ENCODE measurements around the gene PEX1.
"Not testable (repeated sequence)": the region's sequence is repeated elsewhere in the genome, so short reads cannot be mapped to it uniquely, and the experiment has no call there.

Gene PEX1

GRCh38 chr7:92489634-92490033 lies 38.7 kb downstream of the PEX1 start:
- no peak for TF ChIP-seq JUND (IDR thresholded peaks at IDR 0.05; ENCODE audit: low read depth)
- in situ Hi-C loops (cut with HindIII; ENCODE audit: low pct_unique_long_range_greater_than_20kb, low sequenced_read_pairs), result no loop called here
- DNase-seq (ENCODE audit: low read depth in 1 of 2, low spot score in 1 of 2), result no peak

GRCh38 chr7:92487804-92488203 lies 40.5 kb downstream of the PEX1 start:
- in situ Hi-C loops (cut with HindIII; ENCODE audit: low pct_unique_long_range_greater_than_20kb, low sequenced_read_pairs), result no loop called here
- DNase-seq (ENCODE audit: low read depth in 1 of 2, low spot score in 1 of 2), result no peak
- no peak for TF ChIP-seq JUND (IDR thresholded peaks at IDR 0.05; ENCODE audit: low read depth)

- in situ Hi-C loops (cut with HindIII; ENCODE audit: low pct_unique_long_range_greater_than_20kb, low sequenced_read_pairs), result no loop called here
- no peak for DNase-seq (ENCODE audit: low read depth in 1 of 2, low spot score in 1 of 2)
- TF ChIP-seq JUND (IDR thresholded peaks at IDR 0.05; ENCODE audit: low read depth), result no peak
Measured at GRCh38 chr7:92485974-92486373, 42.3 kb downstream of the PEX1 start.

- no peak for DNase-seq (ENCODE audit: low read depth in 1 of 2, low spot score in 1 of 2)
- in situ Hi-C loops (cut with HindIII; ENCODE audit: low pct_unique_long_range_greater_than_20kb, low sequenced_read_pairs), result no loop called here
- TF ChIP-seq JUND (IDR thresholded peaks at IDR 0.05; ENCODE audit: low read depth), result no peak
Measured at GRCh38 chr7:92485267-92485892, 42.9 kb downstream of the PEX1 start.

- in situ Hi-C loops (cut with HindIII; ENCODE audit: low pct_unique_long_range_greater_than_20kb, low sequenced_read_pairs), result not testable (repeated sequence)
Measured at GRCh38 chr7:92484226-92484625, 44.1 kb downstream of the PEX1 start.

GRCh38 chr7:92483624-92484023 lies 44.7 kb downstream of the PEX1 start:
- in situ Hi-C loops (cut with HindIII; ENCODE audit: low pct_unique_long_range_greater_than_20kb, low sequenced_read_pairs); DNase-seq (ENCODE audit: low read depth in 1 of 2, low spot score in 1 of 2): not testable (repeated sequence)

More at GRCh38 chr7:92484226-92484625, 44.1 kb downstream of the PEX1 start:
- not testable (repeated sequence) for DNase-seq (ENCODE audit: low read depth in 1 of 2, low spot score in 1 of 2)

- in situ Hi-C loops (cut with HindIII; ENCODE audit: low pct_unique_long_range_greater_than_20kb, low sequenced_read_pairs); DNase-seq (ENCODE audit: low read depth in 1 of 2, low spot score in 1 of 2): not testable (repeated sequence)
Measured at GRCh38 chr7:92479146-92479545, 49.2 kb downstream of the PEX1 start.

- in situ Hi-C loops (cut with HindIII; ENCODE audit: low pct_unique_long_range_greater_than_20kb, low sequenced_read_pairs), result no loop called here
- no peak for DNase-seq (ENCODE audit: low read depth in 1 of 2, low spot score in 1 of 2)
- no peak for TF ChIP-seq JUND (IDR thresholded peaks at IDR 0.05; ENCODE audit: low read depth)
Measured at GRCh38 chr7:92478711-92479110, 49.6 kb downstream of the PEX1 start.

- in situ Hi-C loops (cut with HindIII; ENCODE audit: low pct_unique_long_range_greater_than_20kb, low sequenced_read_pairs), result no loop called here
- no peak for TF ChIP-seq JUND (IDR thresholded peaks at IDR 0.05; ENCODE audit: low read depth)
- DNase-seq (ENCODE audit: low read depth in 1 of 2, low spot score in 1 of 2), result no peak
Measured at GRCh38 chr7:92478095-92478494, 50.2 kb downstream of the PEX1 start.

- in situ Hi-C loops (cut with HindIII; ENCODE audit: low pct_unique_long_range_greater_than_20kb, low sequenced_read_pairs); DNase-seq (ENCODE audit: low read depth in 1 of 2, low spot score in 1 of 2): not testable (repeated sequence)
Measured at GRCh38 chr7:92477681-92478080, 50.6 kb downstream of the PEX1 start, which contains the start of gene ERVW-1. Gene ERVW-1 (minus strand): TSS chr7:92477946. CDS start chr7:92470381, 7,565 bp downstream.

GRCh38 chr7:92475851-92476590 lies 52.3 kb downstream of the PEX1 start:
- in situ Hi-C loops (cut with HindIII; ENCODE audit: low pct_unique_long_range_greater_than_20kb, low sequenced_read_pairs); DNase-seq (ENCODE audit: low read depth in 1 of 2, low spot score in 1 of 2): not testable (repeated sequence)

- in situ Hi-C loops (cut with HindIII; ENCODE audit: low pct_unique_long_range_greater_than_20kb, low sequenced_read_pairs); DNase-seq (ENCODE audit: low read depth in 1 of 2, low spot score in 1 of 2): not testable (repeated sequence)
Measured at GRCh38 chr7:92475261-92475770, 53.0 kb downstream of the PEX1 start.

GRCh38 chr7:92473989-92474388 lies 54.3 kb downstream of the PEX1 start:
- peak in 1 of 2 experiments; percentile 54 for DNase-seq (ENCODE audit: low read depth in 1 of 2, low spot score in 1 of 2)
- in situ Hi-C loops (cut with HindIII; ENCODE audit: low pct_unique_long_range_greater_than_20kb, low sequenced_read_pairs), result not testable (repeated sequence)

GRCh38 chr7:92468589-92468988 lies 59.7 kb downstream of the PEX1 start:
- DNase-seq (ENCODE audit: low read depth in 1 of 2, low spot score in 1 of 2); in situ Hi-C loops (cut with HindIII; ENCODE audit: low pct_unique_long_range_greater_than_20kb, low sequenced_read_pairs): not testable (repeated sequence)

All from T47D (cell line).